ENCODE measurements around the gene CACNA2D1. TPM values are rescaled to one million over a fixed set of nuclear protein-coding genes. Genes with fewer than 3 reads are reported as not detected.

Gene CACNA2D1
- total and polyA plus RNA-seq, 9 of the 15 experiments (the other 6 are each of a cell fraction or from before 2014, with no cell fraction given): 0.49 TPM; not detected in 8

- Histone ChIP-seq H3K9ac (ENCODE audit: insufficient read depth in 1 of 2, low read depth in 2 of 2, low read length in 2 of 2) (no peak overlapping the region), H3K9me1 (ENCODE audit: control insufficient read depth, insufficient read depth, low read length) (no peaks in the 10 kb centered on the region), H3K4me2 (ENCODE audit: insufficient read depth, low read length) (no peak overlapping the region), H4K20me1 (replicated peaks; ENCODE audit: control insufficient read depth, insufficient read depth, low read length) (no peaks in the 10 kb centered on the region), H2AFZ (ENCODE audit: low read depth, low read length) (no peak overlapping the region), H3K36me3 (ENCODE audit: control insufficient read depth, insufficient read depth, low read length) (no peaks in the 10 kb centered on the region), H3K4me3 (no peak overlapping the region), H3K27me3 (ENCODE audit: control insufficient read depth in 2 of 2, insufficient read depth in 2 of 2, low read length in 2 of 2) (no peaks in the 10 kb centered on the region), H3K27ac (ENCODE audit: extremely low read depth, low read depth, low read length) (no peak overlapping the region), H3K9me3 (replicated peaks; ENCODE audit: control insufficient read depth, insufficient read depth, low read depth, low read length) (no peaks in the 10 kb centered on the region; the same call in 1 of the 2 replicates), H3K4me1 (replicated peaks in 1 of 2; ENCODE audit: control insufficient read depth in 2 of 2, insufficient read depth in 2 of 2, low read length in 2 of 2) (no peaks in the 10 kb centered on the region), H3K79me2 (ENCODE audit: control insufficient read depth, insufficient read depth, low read length) (no peaks in the 10 kb centered on the region)
- ATAC-seq: no peak
- no peak for FAIRE-seq
- no peak for DNase-seq (ENCODE audit: extremely low read depth in 1 of 4, low spot score in 3 of 4)
- CTCF ChIA-PET (ENCODE audit: low intra/inter-chr PET ratio): no interaction called here
- intact Hi-C loops (cut with micrococcal nuclease) (no loop called here), in situ Hi-C loops (cut with MboI) (no loop called here)
- WGBS (ENCODE audit: insufficient coverage, low coverage, missing lambda C conversion rate): 0% methylated on average over 2 of the region's 2 CpGs
- POLR2A ChIA-PET: no interaction called here
- BruUV-seq (replicated peaks): no TSS peak
- TF ChIP-seq HNRNPK (IDR thresholded peaks at IDR 0.05; ENCODE audit: low read depth, low read length, poor library complexity, severe bottlenecking) (peak; percentile 73), ELF4 (CRISPR knock-in tag; IDR thresholded peaks at IDR 0.05) (no peak), PCBP2 (IDR thresholded peaks at IDR 0.05; ENCODE audit: low read depth, low read length, poor library complexity, severe bottlenecking) (peak; percentile 75), PRMT5 (CRISPR knock-in tag; IDR thresholded peaks at IDR 0.05) (no peak), E2F5 (CRISPR knock-in tag; IDR thresholded peaks at IDR 0.05) (no peak), ZNF717 (CRISPR knock-in tag; IDR thresholded peaks at IDR 0.05) (no peak), POLR3A (IDR thresholded peaks at IDR 0.05; ENCODE audit: borderline replicate concordance, extremely low read depth, insufficient read depth, insufficient read length) (no peak), PML (IDR thresholded peaks at IDR 0.05; ENCODE audit: low read length) (no peak), REST (IDR thresholded peaks at IDR 0.05; ENCODE audit: borderline replicate concordance) (no peak), REST (CRISPR knock-in tag; IDR thresholded peaks at IDR 0.05; ENCODE audit: low read depth) (no peak), TRIM28 (IDR thresholded peaks at IDR 0.05) (no peak), PCBP1 (IDR thresholded peaks at IDR 0.05; ENCODE audit: low read depth, low read length, poor library complexity, severe bottlenecking) (peak; percentile 75)
- TF ChIP-seq, protein P1, sequence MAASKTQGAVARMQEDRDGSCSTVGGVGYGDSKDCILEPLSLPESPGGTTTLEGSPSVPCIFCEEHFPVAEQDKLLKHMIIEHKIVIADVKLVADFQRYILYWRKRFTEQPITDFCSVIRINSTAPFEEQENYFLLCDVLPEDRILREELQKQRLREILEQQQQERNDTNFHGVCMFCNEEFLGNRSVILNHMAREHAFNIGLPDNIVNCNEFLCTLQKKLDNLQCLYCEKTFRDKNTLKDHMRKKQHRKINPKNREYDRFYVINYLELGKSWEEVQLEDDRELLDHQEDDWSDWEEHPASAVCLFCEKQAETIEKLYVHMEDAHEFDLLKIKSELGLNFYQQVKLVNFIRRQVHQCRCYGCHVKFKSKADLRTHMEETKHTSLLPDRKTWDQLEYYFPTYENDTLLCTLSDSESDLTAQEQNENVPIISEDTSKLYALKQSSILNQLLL (CRISPR knock-in tag; IDR thresholded peaks at IDR 0.05; ENCODE audit: borderline replicate concordance): no peak
These were observed 258.1 kb downstream of the CACNA2D1 start for GRCh38 chr7:82185443-82185842.

Data from K562 (cell line).